GM18507 (cell line): ENCODE results near the gene IL1RAP.
A peak's percentile ranks its signal among the peaks of the same experiment; 100 is the strongest.

Source experiments
- DNase-seq: peaks from one replicate; pipeline ENCODE4 v3.0.0; 2011; ENCODE audit warnings: low read depth; ENCODE audit not compliant: insufficient read length; ENCODE audit errors: extremely low spot score
- FAIRE-seq: peaks from 2 replicates; lab custom pipeline; 2011; peaks lifted over from hg19 to GRCh38; lab: Jason Lieb, UNC

IL1RAP gene

DNA sequence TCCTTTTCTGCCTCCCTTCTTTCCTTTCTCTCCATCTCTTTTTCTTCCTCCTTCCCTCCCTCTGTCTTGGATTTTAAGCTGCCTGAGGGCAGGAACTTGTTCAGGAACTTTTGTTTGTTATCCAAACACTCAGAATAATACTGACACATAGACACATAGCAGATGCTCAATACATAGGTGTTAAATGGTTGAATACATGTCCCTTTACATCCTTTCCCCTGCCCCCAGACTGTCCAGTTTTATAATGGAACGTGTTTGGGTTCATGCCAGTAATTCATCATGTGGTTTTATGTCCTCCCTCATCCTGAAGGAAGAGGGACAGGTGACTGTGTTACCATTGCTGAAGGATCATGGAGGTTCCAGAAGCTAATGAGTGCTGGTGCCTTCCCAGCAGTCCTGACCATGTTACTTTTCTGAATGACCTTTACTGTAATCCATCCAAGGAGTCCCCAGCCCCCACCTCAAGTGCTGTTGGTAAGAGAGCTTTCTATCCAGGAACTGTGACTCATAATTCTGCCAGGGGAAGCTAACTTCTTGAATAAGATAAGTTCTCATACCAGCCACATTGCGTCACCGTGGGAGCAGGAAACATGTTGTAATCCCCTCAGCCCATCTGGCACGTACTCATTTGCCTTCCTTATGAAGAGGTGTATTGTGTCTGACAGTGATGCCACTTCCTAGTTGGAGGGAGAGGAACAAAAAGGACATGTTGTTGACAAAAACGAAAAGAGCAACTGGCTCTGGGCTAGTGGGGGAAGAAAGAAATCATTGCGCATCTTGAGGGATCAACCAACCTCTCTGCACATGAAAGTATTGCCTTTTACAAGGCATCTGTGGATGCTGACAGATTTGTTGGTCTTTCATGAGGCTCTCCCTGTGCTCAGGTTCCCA is 52.4 kb downstream of the IL1RAP start:
- FAIRE-seq = no peak
- DNase-seq = no peak

DNA sequence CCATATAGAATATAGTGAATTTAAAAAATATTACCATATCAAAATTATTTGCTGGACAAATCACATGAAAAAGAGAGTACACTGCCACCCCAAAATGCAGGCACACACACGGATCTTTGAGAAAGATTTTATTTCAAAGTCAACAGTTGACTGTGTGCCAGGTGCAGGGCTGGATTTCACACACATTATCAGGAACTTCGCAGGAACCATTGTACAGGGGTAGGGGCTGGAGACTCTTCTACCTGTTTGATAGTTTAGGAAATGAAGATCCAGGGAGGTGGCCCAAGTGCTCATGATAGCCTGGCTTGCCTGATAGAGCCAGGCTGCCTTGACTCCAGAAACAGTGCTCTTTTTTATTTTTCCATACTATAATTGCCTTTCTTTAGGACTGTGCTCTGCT is 54.2 kb downstream of the IL1RAP start:
- FAIRE-seq (no peak), DNase-seq (no peak)

DNA sequence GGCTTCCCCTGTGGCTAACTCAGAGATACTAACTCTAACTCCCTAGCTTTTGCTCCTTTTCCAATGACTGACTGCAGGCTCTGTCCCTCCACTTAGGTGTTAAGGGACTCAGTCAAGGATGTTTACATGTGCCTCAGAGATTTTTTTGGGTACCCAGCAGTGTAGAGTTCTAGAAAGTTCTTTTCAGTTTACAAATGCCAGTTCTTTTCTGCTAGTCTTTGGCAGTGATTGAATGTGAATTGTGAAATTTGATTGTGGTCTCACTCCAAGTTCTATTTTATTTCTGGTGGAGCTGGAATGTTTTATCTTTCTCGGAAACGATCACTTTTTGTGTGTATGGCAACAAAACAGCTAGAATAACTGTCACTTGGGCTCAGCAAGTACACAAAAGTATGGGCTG is 60.6 kb downstream of the IL1RAP start:
- DNase-seq = no peak
- no peak for FAIRE-seq

GRCh38 chr3:190575437-190576185 is 61.7 kb downstream of the IL1RAP start:
- DNase-seq (no peak), FAIRE-seq (no peak)

- DNase-seq = no peak
- no peak for FAIRE-seq
Measured at GRCh38 chr3:190577225-190577624, 63.3 kb downstream of the IL1RAP start.

- FAIRE-seq (no peak), DNase-seq (no peak)
Measured at GRCh38 chr3:190579514-190580137, 65.7 kb downstream of the IL1RAP start.

- FAIRE-seq = no peak
Measured at GRCh38 chr3:190580417-190580816, 66.5 kb downstream of the IL1RAP start.

GRCh38 chr3:190581041-190581541 is 67.2 kb downstream of the IL1RAP start:
- DNase-seq = no peak
- no peak for FAIRE-seq

More at GRCh38 chr3:190580417-190580816, 66.5 kb downstream of the IL1RAP start:
- DNase-seq = no peak

GRCh38 chr3:190582667-190583066 is 68.8 kb downstream of the IL1RAP start:
- FAIRE-seq (no peak), DNase-seq (no peak)

GRCh38 chr3:190585805-190586630 is 72.1 kb downstream of the IL1RAP start:
- DNase-seq = no peak
- no peak for FAIRE-seq

DNA sequence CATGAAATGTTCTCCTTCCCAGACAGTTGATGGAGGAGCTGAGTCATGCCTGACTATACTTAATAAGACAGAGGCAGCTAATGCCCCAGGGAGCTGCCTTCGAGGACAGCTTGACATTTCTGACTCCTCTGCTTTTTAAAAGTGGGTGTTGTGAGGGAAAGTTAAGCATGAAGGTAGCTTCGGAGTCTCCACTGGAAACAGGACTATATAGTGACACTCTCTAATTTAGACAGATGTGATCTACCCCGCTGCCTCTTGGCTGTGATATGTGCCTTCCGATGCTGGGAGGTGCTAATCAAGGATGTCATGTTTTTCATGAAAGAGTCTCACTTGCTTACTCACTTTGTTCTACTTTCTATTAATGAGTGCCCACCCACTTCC is 72.7 kb downstream of the IL1RAP start:
- FAIRE-seq = peak; percentile 26
- peak; percentile 4 for DNase-seq

GRCh38 chr3:190588570-190588969 is 74.7 kb downstream of the IL1RAP start:
- FAIRE-seq = no peak
- no peak for DNase-seq

GRCh38 chr3:190589326-190589725 is 75.4 kb downstream of the IL1RAP start:
- DNase-seq (no peak), FAIRE-seq (no peak)

DNA sequence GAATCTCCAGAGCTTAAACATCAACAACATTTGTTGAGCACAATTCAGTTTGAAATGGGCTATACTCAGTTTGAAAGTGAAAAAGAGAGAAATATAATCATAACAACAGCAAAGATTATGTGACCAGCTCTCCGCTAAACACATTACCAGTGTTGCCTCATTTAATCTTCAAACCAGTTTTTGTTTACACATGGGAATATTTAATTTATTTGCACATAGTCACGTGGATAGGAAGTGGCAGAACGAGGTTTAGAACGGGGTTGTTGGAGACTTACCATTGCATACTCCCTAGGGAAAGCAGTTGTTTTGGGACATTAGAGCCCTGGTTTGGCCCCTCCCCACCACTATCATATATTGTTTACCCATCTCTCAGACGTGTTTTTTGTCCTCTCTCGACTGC is 77.2 kb downstream of the IL1RAP start:
- DNase-seq (no peak), FAIRE-seq (no peak)

DNA sequence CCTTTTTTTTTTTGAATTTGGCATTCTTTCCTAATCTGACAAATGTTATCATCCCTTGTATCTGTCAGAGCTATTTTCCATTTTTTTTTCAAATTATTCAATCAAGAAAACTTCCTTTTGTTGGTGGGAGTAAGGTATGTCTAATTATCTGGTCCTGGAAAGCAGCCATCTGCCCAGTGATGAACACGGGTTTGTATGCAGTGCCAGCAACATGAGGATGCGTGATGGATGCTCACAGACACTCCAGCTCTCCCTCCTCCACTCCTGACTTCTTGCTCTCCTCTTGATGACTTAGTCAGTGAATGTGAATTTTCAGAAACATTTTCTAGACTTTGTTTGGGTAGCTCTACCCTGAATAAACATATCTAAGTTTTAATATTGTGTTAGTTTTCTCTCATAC is 79.2 kb downstream of the IL1RAP start:
- FAIRE-seq (no peak), DNase-seq (no peak)

DNA sequence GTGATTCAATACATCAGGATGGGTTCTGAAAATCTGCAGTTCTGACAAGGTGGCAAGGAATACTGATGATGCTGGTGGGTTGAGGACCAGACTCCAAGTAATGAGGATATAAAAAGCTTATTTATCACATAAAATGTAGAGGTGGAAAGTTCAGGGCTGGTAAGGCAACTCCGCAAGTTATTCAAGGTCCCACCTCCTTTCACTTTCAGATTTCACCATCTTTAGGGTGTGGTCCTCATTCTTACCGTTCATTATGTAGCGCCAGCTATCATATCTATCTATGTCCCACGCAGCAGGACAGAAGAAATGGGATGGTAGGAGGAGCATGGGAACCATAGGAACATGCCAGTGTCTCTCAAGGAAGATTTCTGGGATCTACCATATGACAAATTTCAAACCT is 80.3 kb downstream of the IL1RAP start:
- DNase-seq = no peak
- FAIRE-seq = no peak

DNA sequence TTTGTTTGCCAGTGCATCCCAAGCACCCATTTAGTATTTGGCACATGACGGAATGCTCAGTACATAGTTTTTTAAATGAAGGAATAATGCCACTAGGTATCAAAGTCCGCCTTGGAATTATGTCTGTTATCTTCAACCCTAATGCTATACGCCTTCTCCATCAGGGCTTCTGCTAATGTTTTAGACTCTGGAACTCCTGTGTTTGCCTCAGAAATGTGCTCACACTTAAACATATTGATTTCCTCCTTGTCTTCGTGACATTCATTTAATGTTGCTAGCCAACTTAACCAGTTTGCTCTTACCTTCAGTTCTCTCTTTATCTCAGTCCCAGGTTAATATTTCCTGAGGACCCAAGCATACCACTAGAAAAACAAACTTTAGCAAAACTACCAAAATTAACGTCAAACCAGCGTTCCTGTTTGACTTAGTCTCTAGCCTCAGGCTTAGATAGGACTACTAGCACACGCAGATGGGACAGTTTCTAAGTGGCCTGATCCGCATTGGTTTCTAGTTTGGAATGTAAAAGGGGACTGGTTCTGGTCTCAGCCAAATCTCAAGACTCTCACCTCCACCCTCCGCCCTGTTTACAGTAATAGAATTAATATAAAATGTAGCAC is 81.4 kb downstream of the IL1RAP start:
- no peak for FAIRE-seq
- no peak for DNase-seq

DNA sequence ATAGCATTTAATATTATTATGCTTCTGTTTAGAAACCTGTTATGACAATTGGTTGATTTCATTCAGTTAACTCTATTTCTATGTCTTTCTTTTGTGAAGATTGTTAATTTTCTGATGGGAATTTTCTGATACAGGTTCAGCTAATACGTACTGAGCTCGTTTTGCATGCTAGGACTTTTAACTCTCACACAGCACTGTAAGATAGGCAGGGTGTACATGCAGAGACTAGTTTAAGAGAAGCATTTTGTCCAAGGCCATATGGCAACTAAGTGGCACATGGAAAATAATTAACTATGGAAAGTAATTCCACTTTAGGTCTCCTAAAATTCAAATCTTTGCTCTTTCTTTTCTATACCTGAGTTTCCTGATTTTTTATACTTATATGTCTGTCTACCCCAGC is 81.9 kb downstream of the IL1RAP start:
- DNase-seq = no peak
- no peak for FAIRE-seq
